ENCODE results near the gene TMEFF1.

GRCh38 chr9:100448266-100448665, 24.7 kb upstream of the TMEFF1 start:
- TF ChIP-seq CTCF (IDR thresholded peaks at IDR 0.05): no peak
- no peak for TF ChIP-seq POLR2A (IDR thresholded peaks at IDR 0.05)
- TF ChIP-seq POLR2AphosphoS5 (IDR thresholded peaks at IDR 0.05): no peak

Data from prostate gland (tissue), 2 donors.